ENCODE results near the gene PTPRCAP. TPM values are rescaled to one million over a fixed set of nuclear protein-coding genes. Genes with fewer than 3 reads are reported as not detected.
A peak's percentile ranks its signal among the peaks of the same experiment; 100 is the strongest.

Gene PTPRCAP
- total and polyA plus RNA-seq, 9 of the 15 experiments (the other 6 are each of a cell fraction or from before 2014, with no cell fraction given), result 0.22 to 2.0 (median 1.1) TPM; not detected in 4

- no peak for TF ChIP-seq ZSCAN32 (CRISPR knock-in tag; IDR thresholded peaks at IDR 0.05)
- peak; percentile 60 for TF ChIP-seq CREB1 (IDR thresholded peaks at IDR 0.05)
- peak; percentile 75 for TF ChIP-seq CREB1 (CRISPR knock-in tag; IDR thresholded peaks at IDR 0.05)
- TF ChIP-seq THRB (CRISPR knock-in tag; conservative IDR thresholded peaks at IDR 0.05), result no peak
- peak; percentile 24; the same call in 1 of the 2 replicates for TF ChIP-seq CEBPG (CRISPR knock-in tag; IDR thresholded peaks at IDR 0.05)
- TF ChIP-seq CEBPG (tag; conservative IDR thresholded peaks at IDR 0.05 in 1 of 2, IDR thresholded peaks at IDR 0.05 in 1 of 2), result no peak
- TF ChIP-seq STAG1 (CRISPR knock-in tag; IDR thresholded peaks at IDR 0.05; ENCODE audit: borderline replicate concordance), result peak; percentile 14; the same call in 1 of the 2 replicates
- TF ChIP-seq MYNN (IDR thresholded peaks at IDR 0.05), result peak; percentile 12; the same call in 1 of the 2 replicates
- no peak for TF ChIP-seq MYNN (CRISPR knock-in tag; IDR thresholded peaks at IDR 0.05)
- peak; percentile 55; the same call in 1 of the 2 replicates for TF ChIP-seq ZNF224 (CRISPR knock-in tag; IDR thresholded peaks at IDR 0.05)
- no peak for TF ChIP-seq ZNF785 (CRISPR knock-in tag; IDR thresholded peaks at IDR 0.05)
- peak; percentile 83 for TF ChIP-seq POLR2G (IDR thresholded peaks at IDR 0.05; ENCODE audit: low read depth, low read length)
- peak; percentile 79; the same call in 1 of the 2 replicates for TF ChIP-seq CBX1 (IDR thresholded peaks at IDR 0.05; ENCODE audit: low read depth)
- TF ChIP-seq RBFOX2 (IDR thresholded peaks at IDR 0.05; ENCODE audit: low read depth, low read length), result peak; percentile 79
- TF ChIP-seq PREB (CRISPR knock-in tag; IDR thresholded peaks at IDR 0.05), result no peak
- TF ChIP-seq TEAD4 (IDR thresholded peaks at IDR 0.05; ENCODE audit: low read length), result 0 out of 2 replicates have a peak, but pooled peaks have one; percentile 40
- 0 out of 2 replicates have a peak, but pooled peaks have one; percentile 71 for TF ChIP-seq TEAD4 (CRISPR knock-in tag; IDR thresholded peaks at IDR 0.05; ENCODE audit: borderline replicate concordance)
- peak; percentile 93 for TF ChIP-seq ETS1 (conservative IDR thresholded peaks at IDR 0.05; ENCODE audit: control insufficient read depth, low read depth, low read length)
- peak; percentile 63 for TF ChIP-seq TAF1 (IDR thresholded peaks at IDR 0.05; ENCODE audit: control insufficient read depth, extremely low read depth, insufficient read depth, low read length, severe bottlenecking)
Measured at GRCh38 chr11:67391304-67392182, 45.9 kb downstream of the PTPRCAP start, which contains the start of gene RAD9A (continued).
